ENCODE measurements around the gene TAF1.

DNA sequence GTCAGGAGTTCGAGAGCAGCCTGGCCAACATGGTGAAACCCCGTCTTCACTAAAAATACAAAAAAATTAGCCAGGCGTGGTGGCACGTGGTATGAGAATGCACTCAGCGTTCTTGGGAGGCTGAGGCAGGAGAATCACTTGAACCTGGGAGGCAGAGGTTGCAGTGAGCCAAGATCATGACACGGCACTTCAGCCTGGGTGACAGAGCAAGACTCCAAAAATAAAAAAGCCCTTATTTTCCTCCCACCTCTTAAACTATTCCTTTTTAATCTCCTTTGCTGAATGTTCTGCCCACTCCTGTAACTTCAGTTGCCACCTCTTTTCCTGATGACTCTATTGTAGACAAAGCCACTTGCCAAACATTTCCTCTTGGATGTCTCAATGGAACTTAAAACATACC lies 72.6 kb downstream of the TAF1 start:
- TF ChIP-seq EZH2 (IDR thresholded peaks at IDR 0.05; ENCODE audit: borderline replicate concordance, low read depth, low read length, severe bottlenecking), result no peak
- TF ChIP-seq POLR2AphosphoS5 (IDR thresholded peaks at IDR 0.05; ENCODE audit: insufficient read depth, low read depth, low read length), result no peak
- TF ChIP-seq, protein P1, sequence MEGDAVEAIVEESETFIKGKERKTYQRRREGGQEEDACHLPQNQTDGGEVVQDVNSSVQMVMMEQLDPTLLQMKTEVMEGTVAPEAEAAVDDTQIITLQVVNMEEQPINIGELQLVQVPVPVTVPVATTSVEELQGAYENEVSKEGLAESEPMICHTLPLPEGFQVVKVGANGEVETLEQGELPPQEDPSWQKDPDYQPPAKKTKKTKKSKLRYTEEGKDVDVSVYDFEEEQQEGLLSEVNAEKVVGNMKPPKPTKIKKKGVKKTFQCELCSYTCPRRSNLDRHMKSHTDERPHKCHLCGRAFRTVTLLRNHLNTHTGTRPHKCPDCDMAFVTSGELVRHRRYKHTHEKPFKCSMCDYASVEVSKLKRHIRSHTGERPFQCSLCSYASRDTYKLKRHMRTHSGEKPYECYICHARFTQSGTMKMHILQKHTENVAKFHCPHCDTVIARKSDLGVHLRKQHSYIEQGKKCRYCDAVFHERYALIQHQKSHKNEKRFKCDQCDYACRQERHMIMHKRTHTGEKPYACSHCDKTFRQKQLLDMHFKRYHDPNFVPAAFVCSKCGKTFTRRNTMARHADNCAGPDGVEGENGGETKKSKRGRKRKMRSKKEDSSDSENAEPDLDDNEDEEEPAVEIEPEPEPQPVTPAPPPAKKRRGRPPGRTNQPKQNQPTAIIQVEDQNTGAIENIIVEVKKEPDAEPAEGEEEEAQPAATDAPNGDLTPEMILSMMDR (IDR thresholded peaks at IDR 0.05; ENCODE audit: extremely low read depth in 1 of 2, insufficient read depth in 1 of 2, low read depth in 1 of 2, low read length in 2 of 2), result no peak
- no peak for TF ChIP-seq POLR2A (IDR thresholded peaks at IDR 0.05; ENCODE audit: low read depth, low read length)
- TF ChIP-seq MAX (IDR thresholded peaks at IDR 0.05; ENCODE audit: insufficient read depth, insufficient read length), result no peak
- no peak for TF ChIP-seq JUN (IDR thresholded peaks at IDR 0.05; ENCODE audit: borderline replicate concordance, insufficient read depth, insufficient read length, low read depth)
- no peak for TF ChIP-seq FOS (IDR thresholded peaks at IDR 0.05; ENCODE audit: borderline replicate concordance, insufficient read depth, low read length)
